GM19351 (cell line): ENCODE results near the gene EVC.

Experiments
- ATAC-seq: cut with Tn5 transposase; IDR thresholded peaks from one replicate; pipeline ENCODE4 v1.9.1; 2021; ENCODE audit warnings: mild to moderate bottlenecking, moderate library complexity; ENCODE audit not compliant: unreplicated experiment

The EVC gene

DNA sequence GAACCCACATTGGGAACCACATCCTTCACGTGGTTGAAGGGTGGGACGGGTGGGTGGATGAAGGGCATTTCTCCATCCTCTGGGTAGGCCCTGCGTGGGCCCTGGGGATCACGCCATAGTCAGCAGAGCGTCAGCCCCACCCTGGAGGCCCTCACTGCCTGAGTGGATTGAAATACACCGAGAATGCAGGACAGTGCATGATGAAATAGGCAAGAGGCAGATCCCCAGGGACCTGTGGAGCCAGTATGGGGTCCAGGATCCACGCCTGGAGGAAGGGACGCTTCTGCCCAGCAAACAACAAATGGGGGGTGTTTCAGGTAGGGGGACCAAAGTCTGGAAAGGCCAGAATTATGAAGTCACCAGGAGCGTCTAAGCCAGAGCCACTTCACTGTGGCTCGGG is 19.4 kb downstream of the EVC start:
- no peak for ATAC-seq

DNA sequence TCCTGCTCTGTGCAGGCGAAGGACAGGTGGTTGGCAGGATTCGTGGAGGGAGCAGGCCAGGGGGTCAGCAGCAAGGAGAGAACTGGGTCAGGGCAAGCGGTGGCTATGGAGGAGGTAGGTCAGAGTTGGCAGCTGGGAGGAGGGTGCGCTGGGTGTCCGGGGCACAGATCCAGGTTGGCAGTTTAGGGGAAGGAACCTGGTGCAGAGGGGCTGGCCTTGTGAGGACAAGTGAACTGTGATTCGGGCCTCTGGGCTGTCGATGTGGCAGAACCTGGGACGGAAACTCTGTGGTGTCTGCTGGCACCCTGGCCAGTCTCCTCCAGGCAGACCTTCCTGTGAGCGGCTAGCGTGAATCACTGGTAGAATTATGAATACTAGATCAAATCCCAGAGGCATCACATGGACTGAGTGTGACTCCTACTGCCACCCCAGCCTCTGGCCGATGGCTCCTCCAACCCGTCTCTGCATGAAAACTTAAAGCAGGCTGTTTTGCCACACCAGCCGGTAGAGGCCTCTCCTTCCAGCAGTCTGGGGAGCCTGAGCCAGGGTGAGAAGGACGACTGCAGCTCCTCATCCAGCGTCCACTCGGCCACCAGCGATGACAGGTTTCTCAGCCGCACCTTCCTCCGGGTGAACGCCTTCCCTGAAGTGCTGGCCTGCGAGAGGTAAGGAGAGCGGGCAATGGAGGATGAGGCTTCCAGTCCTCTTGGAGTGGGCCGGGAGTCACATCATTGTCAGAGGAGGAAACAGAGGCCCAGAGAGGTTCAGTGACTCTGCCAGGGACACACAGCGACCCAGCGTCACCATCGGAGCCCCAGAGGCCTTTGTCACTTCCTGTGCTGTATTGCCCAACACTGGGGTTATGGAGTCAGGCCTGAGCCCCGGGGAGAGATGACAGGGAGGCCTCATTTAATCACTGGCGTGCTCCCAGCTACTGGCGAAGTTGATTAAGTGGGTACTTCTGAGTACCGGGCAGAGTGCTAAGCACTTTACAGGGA is 20.3 kb downstream of the EVC start:
- no peak for ATAC-seq

DNA sequence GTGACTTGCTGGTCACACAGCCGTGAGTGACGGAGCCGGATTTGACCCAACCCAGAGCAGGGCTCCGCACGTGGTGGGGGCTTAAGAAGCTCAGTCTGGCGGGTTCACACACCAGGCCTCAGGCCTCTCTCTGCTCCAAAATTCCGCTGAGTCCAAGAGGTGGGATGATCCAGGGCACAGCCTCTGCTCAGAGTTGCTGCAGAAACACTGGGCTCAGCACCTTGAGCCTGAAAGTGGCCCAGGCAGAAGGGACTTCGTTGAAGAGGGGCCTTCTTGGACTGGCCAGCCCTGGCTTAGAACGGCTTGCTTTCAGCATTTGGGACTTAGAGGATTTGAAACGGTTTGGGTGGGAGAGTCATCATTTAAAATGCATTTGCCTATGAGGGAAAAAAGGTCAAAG is 21.2 kb downstream of the EVC start:
- ATAC-seq, result no peak

DNA sequence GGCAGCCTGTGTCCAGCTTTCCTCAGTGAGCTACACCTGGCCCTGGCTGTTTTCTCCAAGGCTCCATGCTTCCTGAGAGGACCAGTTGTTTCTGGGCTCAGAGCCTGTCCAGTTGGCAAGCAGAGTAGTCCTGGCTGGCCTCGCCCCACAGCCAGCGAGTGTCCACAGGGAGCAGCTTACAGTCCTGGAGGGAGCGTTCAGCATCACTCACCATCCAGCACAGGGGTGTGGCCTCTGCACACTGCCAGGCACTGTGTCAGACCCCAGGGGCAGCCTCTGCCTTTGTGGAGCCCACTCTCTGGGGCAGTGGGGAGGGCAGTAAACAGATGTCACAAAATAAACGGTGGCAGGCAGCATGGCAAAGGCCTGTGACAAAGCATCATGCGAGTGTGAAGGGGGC is 23.9 kb downstream of the EVC start:
- ATAC-seq, result no peak

DNA sequence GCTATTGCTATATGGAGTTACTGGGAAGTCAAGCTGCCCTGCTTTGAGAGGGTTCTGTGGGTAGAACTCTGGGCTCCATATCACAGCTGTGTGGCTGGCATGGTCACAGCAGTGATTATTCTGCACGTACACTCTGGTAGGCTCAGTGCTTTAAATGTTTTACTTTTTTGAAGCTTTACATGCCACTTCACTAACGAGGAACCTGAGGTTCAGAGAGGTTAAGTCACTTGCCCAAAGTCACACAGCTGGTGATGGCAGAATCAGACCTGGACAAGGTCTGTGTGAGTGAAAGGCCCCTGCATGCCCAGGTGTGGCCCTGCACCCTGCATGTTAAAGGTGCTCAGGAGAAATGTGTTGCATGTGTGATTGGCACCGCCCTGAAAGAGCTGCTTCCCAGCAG is 24.5 kb downstream of the EVC start:
- no peak for ATAC-seq

DNA sequence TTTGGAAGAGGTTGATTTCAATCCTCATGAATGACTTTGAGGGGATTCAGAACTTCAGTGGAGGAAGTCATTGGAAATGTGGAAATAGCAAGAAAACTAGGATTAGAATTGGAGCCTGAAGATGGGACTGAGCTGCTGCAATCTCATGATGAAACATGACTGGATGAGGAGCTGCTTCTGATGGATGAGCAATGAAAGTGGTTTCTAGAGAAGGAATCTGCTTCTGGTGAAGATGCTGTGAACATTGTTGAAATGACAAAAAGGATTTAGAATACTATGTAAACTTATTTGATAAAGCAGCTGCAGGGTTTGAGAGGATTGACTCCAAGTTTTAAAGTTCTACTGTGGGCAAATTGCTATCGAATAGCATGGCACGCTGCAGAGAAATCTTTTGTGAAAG is 27.1 kb downstream of the EVC start:
- no peak for ATAC-seq

DNA sequence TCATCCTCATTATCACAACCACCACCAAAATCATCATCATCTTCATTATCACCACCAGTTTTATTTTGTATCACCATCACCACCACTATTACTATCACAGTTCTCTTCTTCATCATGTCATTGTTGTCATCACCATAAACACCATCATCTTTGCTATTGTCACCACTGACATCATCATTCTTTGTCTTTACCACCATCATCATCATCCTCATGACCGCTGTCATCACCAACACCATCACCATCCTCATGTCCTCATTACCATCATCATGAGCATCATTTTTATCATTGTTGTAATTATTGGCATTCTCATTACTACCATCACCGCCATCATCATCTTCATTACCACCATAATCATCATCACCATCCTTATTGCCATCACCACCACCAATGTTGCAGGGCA is 31.4 kb downstream of the EVC start:
- no peak for ATAC-seq

DNA sequence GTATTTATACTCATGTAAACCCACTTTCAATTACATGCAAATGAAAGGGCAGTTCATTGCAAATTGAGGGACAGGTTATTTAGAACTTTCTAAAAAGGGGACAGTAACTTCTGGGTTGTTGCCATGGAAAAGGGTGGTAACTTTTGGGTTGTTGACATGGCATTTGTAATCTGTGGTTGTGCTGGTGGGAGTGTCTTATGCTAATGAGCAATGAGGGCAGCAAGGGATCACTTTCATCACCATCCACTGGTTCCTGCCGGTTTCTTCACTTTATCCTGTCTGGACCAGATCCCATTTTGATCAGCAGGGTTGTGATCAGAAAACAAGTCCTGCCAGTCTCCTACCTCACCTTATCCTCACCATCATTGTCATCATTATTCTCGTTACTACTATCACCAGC is 32.0 kb downstream of the EVC start:
- ATAC-seq, result no peak

DNA sequence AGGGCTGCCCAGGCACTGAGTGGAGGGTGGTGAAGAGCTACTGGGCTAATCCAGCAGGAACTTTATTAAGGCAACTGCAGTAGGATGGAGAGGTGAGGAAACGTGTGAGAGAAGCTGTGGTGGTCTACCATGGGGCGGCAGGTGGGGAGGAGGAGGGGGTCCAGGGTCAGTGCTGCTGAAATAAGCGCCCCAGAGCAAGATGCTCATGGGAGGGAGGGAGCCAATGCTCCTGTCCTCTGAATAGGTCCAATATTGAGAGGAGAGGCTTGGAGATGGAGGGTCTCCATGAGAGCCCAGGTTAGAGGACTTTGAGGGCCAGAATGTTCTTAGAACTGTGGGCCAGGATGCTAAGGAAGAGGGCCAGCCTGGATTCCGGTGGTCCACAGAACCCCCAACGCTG is 35.2 kb downstream of the EVC start:
- ATAC-seq, result no peak

DNA sequence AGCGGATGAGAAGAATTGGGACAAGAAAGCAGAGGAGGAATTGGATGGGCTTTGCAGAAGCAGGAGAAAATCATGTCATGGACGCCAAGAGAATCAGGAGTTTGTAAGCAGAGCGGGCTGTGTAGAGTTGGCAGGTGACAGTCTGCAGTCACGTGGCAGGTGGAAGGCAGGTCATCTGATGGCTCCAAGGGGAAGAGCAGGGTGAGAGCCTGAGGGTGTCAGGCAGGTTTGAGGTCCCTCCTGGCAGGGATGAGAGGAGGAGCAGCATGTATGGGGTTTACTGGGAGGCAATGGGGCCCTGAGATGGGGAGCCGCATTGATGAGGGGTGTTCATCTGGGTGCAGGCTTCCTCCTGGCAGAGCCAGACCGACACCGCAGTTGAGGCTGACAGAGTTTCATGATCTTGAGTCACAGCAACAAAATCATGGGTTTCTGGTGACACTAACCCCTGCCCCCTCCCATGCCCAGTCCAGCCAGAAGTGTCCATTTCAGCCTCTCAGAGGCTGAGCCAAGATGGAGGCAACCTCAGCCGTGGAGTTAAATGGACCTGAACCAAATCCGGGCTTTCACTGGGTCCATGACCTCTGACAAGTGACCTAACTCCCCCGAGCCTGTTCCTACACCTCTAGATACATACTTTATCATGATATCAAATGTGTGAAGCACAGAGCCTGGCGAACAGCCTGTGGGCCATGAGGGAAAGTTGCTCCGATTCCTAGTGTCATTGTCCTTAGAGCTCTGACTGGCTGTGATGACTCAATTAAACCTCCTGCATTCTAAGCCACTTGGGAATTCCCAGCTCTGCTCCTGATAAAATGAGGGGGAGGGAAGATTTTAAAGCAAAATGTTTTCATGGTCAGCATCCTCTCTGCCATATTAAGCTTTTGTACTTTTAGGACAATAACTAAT is 36.1 kb downstream of the EVC start:
- no peak for ATAC-seq

DNA sequence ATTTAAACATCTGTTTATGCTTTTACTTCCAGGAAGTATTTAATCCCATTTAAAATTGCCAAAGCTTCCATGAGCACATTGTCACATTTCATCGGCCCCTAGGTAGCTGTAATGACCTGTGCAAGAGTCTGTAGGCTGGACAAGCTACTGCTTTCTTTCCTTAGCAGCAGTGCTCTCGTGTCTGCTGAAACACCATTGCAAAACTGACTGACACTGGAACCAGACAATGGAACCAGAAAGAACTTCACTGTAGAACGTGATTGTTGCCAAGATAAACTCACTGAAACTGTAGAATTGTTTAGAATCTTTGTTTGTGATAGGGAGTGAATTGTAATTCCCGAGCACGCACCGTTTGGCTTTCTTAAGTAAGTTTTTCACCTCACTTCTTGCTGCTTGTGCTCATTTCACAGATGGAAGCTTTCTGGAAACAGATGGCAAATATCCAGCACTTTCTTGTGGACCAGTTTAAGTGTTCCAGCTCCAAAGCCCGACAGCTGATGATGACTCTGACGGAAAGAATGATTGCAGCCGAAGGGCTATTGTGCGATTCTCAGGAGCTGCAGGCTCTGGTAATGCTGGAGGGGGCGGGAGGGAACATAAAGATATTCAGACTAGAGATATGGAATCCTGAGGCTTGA is 36.9 kb downstream of the EVC start:
- no peak for ATAC-seq

DNA sequence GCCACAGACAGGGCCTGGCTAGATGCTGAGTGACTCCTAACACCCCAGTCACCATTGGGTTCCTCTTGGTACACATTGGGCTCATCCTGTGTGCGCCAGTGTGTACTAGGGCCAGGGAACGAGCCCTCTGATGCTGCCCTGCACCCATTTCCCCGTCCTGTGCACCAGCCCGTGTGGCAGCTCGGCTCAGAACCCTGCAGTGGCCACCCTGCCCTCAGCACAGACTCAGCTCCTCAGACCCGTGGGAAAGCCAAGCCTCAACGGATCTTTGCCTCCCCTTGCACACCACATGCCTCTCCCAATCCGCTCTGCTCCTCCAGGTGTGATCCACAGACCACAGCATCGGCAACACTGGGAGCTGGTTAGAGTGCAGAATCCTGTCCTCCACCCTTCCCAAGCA is 38.6 kb downstream of the EVC start:
- ATAC-seq, result no peak

DNA sequence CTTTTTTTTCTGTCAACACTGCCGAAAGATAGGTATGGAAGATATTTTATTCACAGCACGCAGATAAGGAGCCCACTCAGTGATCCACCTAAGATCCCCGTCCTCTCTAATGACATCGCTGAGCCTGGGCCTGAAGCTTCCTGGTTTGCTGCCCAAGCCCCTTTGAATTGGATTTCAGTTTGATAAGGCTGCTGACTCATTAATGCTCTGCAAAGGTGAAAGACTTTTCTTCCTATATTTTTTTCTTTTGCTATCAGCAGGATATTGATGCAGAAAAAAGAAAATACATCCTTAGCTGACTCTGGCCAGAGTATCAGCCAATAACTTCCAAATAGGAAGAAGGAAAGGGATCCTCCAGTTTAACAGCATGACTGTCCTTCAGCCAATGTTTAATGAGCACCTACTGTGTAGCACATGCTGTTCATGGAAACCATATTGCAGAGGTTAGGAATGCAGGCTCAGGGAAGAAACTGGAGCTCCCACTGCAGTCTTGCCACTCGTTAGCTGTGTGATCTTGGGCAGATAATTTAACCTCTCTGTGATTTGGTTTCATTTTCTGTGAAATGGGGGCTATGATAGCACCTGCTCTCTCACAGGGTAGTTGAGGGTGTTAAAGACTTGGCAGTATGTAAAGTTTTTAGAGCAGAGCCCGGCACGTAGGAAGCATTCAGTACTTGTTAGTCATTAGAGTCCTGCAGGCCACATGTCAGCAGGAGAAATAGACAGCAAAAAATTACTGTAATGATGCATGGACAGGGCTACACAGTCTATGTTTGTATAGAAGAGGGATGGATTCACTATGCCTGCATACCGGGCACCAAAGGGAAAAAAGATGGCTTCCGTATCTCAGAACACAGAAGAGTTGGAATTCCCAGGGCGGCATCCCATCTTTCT is 39.3 kb downstream of the EVC start:
- ATAC-seq, result no peak

DNA sequence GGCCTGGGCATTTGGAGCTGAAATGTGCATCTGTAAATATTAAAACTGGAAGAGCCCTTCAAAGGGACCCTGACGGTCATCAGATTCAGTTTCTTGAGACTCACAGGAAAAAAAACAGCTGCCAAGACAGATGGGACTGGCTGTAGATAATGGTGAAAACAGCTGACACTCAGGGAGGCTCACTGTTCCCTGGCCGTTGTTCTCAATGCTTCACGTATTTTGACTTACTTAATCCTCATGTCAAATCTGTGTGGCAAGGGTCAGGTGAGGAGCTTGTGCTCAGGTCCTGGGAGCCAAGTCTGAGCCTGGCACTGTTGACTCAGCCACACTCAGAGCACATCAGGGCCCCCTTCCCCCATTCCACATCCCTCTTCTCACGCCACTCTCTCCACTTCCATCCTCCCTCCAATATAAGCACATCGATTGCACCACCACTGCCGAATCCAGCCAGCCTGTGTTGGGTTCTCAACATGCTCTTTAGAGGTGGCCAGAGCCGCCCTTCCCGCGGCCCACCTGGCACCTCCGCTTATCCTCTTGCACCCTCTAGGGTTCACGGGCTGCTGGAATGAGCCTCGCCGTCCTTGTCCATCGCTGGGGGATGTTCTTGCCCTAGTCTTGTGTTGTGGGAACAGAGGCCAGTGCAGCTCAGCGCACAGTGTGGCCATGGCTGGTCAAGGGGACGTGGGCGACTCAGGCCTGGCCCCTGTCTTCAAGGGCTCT is 40.1 kb downstream of the EVC start:
- ATAC-seq, result no peak

DNA sequence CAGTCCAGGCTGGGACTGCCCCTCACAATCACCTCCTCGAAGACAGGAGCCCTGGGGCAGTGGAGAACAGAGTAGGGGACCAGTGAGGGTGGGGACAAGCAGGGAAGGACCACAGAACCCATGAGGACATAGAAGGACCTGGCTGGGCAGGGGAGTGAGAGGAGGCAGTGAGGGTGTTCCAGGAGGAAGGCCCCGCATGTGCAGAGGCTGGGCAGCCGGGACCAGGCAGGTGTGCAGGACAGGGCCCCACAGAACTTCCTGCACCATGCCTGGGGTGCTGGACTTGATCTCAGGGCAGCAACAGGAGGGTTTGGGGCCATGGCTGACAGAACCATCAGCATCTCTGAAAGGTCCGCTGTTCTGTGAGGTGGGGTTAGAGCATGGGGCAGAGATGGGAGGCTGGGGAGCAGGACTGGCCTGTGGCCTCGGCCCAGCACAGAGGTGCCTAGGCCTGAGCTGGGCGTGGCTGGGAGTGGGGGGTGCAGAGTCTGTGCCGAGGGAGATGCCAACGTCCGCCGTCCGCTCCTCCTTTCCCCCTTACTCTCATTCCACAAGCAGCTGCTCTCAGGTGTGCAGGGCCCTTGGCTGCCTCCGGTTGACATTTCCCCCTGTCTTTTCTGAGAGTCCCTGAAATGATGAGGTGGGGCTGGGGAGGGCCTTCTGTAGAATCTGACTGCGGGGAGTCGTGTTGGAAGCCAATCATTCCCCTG is 40.8 kb downstream of the EVC start:
- no peak for ATAC-seq

DNA sequence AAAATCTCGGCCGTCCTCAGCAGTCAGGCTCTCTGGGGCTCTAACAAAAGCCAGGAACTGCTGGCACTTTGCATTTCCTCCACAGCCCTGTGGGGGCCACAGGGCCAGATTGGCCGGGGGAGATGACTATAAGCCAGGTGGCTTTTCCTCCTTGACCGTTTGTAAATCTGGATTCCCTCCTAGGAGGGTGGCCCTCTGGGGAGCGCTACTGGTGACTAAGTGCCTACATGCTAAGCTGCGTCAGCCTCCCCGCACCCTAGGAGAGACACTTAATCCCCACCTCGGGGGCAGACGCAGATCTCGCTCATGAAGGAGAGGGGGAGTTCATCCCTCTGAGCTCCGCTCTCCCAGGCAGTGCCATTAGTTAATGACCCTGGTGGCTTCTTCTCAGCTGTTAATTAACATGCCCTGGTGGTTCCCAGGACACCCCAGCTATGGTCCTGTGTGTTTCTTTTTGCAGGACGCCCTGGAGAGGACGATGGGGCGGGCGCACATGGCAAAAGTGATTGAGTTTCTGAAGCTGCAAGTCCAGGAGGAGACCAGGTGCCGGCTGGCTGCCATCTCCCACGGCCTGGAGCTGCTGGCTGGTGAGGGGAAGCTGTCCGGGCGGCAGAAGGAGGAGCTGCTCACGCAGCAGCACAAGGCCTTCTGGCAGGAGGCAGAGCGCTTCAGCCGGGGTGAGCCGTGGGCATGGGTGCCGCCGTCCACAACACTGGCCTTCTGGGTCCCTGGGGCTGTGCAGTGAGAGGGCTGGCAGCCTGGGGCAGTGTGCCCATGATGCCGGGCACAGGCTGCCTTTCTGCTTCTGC is 41.6 kb downstream of the EVC start:
- ATAC-seq, result no peak

DNA sequence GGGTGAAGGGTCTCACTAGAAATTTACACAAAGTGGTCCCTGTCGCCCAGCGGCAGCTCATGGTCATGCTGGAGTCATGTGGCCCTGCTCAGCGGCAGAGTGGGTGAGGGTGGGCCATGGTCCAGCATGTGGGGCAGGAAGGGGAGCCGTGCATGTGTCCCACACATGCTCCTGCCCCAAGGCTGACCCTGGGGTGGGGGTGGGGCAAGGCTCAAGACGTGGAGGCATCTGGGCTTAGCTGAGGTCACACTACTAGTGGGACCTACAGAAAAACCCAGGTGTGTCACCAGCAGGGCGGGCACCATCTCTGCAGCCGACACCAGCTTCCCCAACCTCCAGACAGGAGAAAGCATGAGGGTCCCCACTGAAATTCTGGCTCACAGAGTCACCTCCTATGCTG is 42.4 kb downstream of the EVC start:
- ATAC-seq, result no peak
